Measurements from ENCODE around the gene USP37. TPM values are rescaled to one million over a fixed set of nuclear protein-coding genes. Genes with fewer than 3 reads are reported as not detected.

The USP37 gene
- total and polyA plus RNA-seq, 2 of the 13 experiments (the other 11 are each of a cell fraction or from before 2014, with no cell fraction given): 6.5 to 30.6 TPM

GRCh38 chr2:218568190-218569037 is at the start of gene USP37, which contains the start of gene CNOT9 (continued):
- TF ChIP-seq, protein P1, sequence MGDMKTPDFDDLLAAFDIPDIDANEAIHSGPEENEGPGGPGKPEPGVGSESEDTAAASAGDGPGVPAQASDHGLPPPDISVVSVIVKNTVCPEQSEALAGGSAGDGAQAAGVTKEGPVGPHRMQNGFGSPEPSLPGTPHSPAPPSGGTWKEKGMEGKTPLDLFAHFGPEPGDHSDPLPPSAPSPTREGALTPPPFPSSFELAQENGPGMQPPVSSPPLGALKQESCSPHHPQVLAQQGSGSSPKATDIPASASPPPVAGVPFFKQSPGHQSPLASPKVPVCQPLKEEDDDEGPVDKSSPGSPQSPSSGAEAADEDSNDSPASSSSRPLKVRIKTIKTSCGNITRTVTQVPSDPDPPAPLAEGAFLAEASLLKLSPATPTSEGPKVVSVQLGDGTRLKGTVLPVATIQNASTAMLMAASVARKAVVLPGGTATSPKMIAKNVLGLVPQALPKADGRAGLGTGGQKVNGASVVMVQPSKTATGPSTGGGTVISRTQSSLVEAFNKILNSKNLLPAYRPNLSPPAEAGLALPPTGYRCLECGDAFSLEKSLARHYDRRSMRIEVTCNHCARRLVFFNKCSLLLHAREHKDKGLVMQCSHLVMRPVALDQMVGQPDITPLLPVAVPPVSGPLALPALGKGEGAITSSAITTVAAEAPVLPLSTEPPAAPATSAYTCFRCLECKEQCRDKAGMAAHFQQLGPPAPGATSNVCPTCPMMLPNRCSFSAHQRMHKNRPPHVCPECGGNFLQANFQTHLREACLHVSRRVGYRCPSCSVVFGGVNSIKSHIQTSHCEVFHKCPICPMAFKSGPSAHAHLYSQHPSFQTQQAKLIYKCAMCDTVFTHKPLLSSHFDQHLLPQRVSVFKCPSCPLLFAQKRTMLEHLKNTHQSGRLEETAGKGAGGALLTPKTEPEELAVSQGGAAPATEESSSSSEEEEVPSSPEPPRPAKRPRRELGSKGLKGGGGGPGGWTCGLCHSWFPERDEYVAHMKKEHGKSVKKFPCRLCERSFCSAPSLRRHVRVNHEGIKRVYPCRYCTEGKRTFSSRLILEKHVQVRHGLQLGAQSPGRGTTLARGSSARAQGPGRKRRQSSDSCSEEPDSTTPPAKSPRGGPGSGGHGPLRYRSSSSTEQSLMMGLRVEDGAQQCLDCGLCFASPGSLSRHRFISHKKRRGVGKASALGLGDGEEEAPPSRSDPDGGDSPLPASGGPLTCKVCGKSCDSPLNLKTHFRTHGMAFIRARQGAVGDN (CRISPR knock-in tag; IDR thresholded peaks at IDR 0.05): peak; percentile 99
- TF ChIP-seq NFKBIZ (CRISPR knock-in tag; IDR thresholded peaks at IDR 0.05) (no peak; the same call in 1 of the 2 replicates), ZBTB40 (IDR thresholded peaks at IDR 0.05) (no peak), ZBTB40 (CRISPR knock-in tag; IDR thresholded peaks at IDR 0.05) (peak; percentile 92), ARID5B (CRISPR knock-in tag; IDR thresholded peaks at IDR 0.05) (peak; percentile 34), ZNF703 (CRISPR knock-in tag; IDR thresholded peaks at IDR 0.05; ENCODE audit: borderline replicate concordance) (peak; percentile 89), DMAP1 (CRISPR knock-in tag; IDR thresholded peaks at IDR 0.05) (peak; percentile 92), POLR2AphosphoS5 (IDR thresholded peaks at IDR 0.05; ENCODE audit: low read depth, low read length) (peak; percentile 84), RBM39 (IDR thresholded peaks at IDR 0.05; ENCODE audit: low read depth, low read length, poor library complexity, severe bottlenecking) (peak; percentile 91)

Measured in HepG2 (cell line).